Retina (tissue), 1 donor: ENCODE results near the gene PROP1.
"Not testable (repeated sequence)": the region's sequence is repeated elsewhere in the genome, so short reads cannot be mapped to it uniquely, and the experiment has no call there.

ENCODE experiments used
- DNase-seq: peaks from one replicate; pipeline ENCODE4 v3.0.0-alpha.2; 2016

Gene PROP1

GRCh38 chr5:177982072-177982727, 13.8 kb downstream of the PROP1 start:
- no peak for DNase-seq

GRCh38 chr5:177981296-177982071, 14.6 kb downstream of the PROP1 start:
- no peak for DNase-seq

GRCh38 chr5:177980743-177981151, 15.3 kb downstream of the PROP1 start:
- no peak for DNase-seq

- DNase-seq = not testable (repeated sequence)
These were observed 18.4 kb downstream of the PROP1 start for GRCh38 chr5:177977600-177977999.

- no peak for DNase-seq
These were observed 22.9 kb downstream of the PROP1 start for GRCh38 chr5:177973066-177973635.

- no peak for DNase-seq
These were observed 23.4 kb downstream of the PROP1 start for GRCh38 chr5:177972613-177973012.

GRCh38 chr5:177972014-177972413, 24.0 kb downstream of the PROP1 start:
- not testable (repeated sequence) for DNase-seq

GRCh38 chr5:177968661-177969211, 27.3 kb downstream of the PROP1 start:
- no peak for DNase-seq

GRCh38 chr5:177967221-177967887, 28.7 kb downstream of the PROP1 start:
- no peak for DNase-seq

GRCh38 chr5:177966839-177967166, 29.2 kb downstream of the PROP1 start:
- no peak for DNase-seq

GRCh38 chr5:177966009-177966838, 29.8 kb downstream of the PROP1 start:
- no peak for DNase-seq

- no peak for DNase-seq
These were observed 31.6 kb downstream of the PROP1 start for GRCh38 chr5:177964471-177964870.

GRCh38 chr5:177963966-177964365, 32.1 kb downstream of the PROP1 start:
- DNase-seq = no peak

GRCh38 chr5:177959315-177959714, 36.7 kb downstream of the PROP1 start:
- DNase-seq = no peak

GRCh38 chr5:177958696-177959095, 37.3 kb downstream of the PROP1 start:
- no peak for DNase-seq

- no peak for DNase-seq
These were observed 38.8 kb downstream of the PROP1 start for GRCh38 chr5:177957241-177957640.

- DNase-seq = not testable (repeated sequence)
These were observed 42.9 kb downstream of the PROP1 start for GRCh38 chr5:177953101-177953500.

- not testable (repeated sequence) for DNase-seq
These were observed 46.4 kb downstream of the PROP1 start for GRCh38 chr5:177949656-177950055.

GRCh38 chr5:177949065-177949464, 47.0 kb downstream of the PROP1 start:
- DNase-seq = not testable (repeated sequence)

GRCh38 chr5:177947912-177948311, 48.1 kb downstream of the PROP1 start:
- not testable (repeated sequence) for DNase-seq

GRCh38 chr5:177945601-177946283, 50.3 kb downstream of the PROP1 start:
- DNase-seq = not testable (repeated sequence)

GRCh38 chr5:177945145-177945544, 50.9 kb downstream of the PROP1 start:
- DNase-seq = not testable (repeated sequence)
